Measurements from ENCODE around the gene PLK5. TPM values are rescaled to one million over a fixed set of nuclear protein-coding genes. Genes with fewer than 3 reads are reported as not detected.

PLK5 gene
- total RNA-seq, 1 experiment from 2014 or later, result 0.57 TPM

- H3K18ac ChIP-seq (ENCODE audit: insufficient read length, low read depth, low read length), result no peak overlapping the region
- Mint-ChIP-seq H3K4me1 (peaks cover 0 to 8% of the 10 kb centered on the region in 2 experiments; a peak in 2 of 4 replicates), H3K27ac (no peak overlapping the region), H3K4me3 (no peak overlapping the region), H3K9me3 (no peaks in the 10 kb centered on the region), H3K36me3 (ENCODE audit: insufficient read depth in 1 of 3, low read depth in 3 of 3) (peaks cover under 1 to 4% (median 1%) of the 10 kb centered on the region in 3 experiments; a peak in 6 of 7 replicates), H3K27me3 (ENCODE audit: low read depth) (no peaks in the 10 kb centered on the region; the same call in 1 of the 2 replicates)
- H2BK20ac ChIP-seq (ENCODE audit: low read depth, low read length, poor library complexity, severe bottlenecking), result no peak overlapping the region
- no peak overlapping the region for H3K4me2 ChIP-seq (ENCODE audit: insufficient read depth, insufficient read length, low read length)
- H3K79me1 ChIP-seq (ENCODE audit: insufficient read depth, low read depth, low read length, poor library complexity, severe bottlenecking), result no peaks in the 10 kb centered on the region
- H3K23ac ChIP-seq (ENCODE audit: insufficient read length, low read depth, low read length), result no peak overlapping the region
- no peaks in the 10 kb centered on the region for H3K27me3 ChIP-seq (ENCODE audit: insufficient read depth, low read length)
- H3K27ac ChIP-seq (ENCODE audit: insufficient read length, low read depth, low read length), result no peak overlapping the region
- no peak overlapping the region for H2AK5ac ChIP-seq (ENCODE audit: insufficient read length, low read length)
- no peak for DNase-seq
- no peaks in the 10 kb centered on the region for H3K9me3 ChIP-seq (ENCODE audit: control insufficient read depth, low read depth, low read length)
- no peak overlapping the region; the same call in 1 of the 2 replicates for H3K14ac ChIP-seq (ENCODE audit: insufficient read depth, low read length)
- H3K9ac ChIP-seq (ENCODE audit: extremely low read depth, insufficient read length, low read length), result no peak overlapping the region
- H2BK15ac ChIP-seq (ENCODE audit: low read depth, low read length), result no peak overlapping the region
- H2BK5ac ChIP-seq (ENCODE audit: insufficient read length, low read length), result no peak overlapping the region
- H4K20me1 ChIP-seq (ENCODE audit: control insufficient read depth, insufficient read depth, insufficient read length), result no peaks in the 10 kb centered on the region
- no peak overlapping the region for H2BK120ac ChIP-seq (ENCODE audit: low read depth, low read length, poor library complexity, severe bottlenecking)
- H4K5ac ChIP-seq (ENCODE audit: insufficient read length, low read depth, low read length), result no peak overlapping the region
- H3K23me2 ChIP-seq (ENCODE audit: insufficient read length, low read depth, low read length, poor library complexity, severe bottlenecking), result peaks cover 3% of the 10 kb centered on the region
- TF ChIP-seq, protein P1, sequence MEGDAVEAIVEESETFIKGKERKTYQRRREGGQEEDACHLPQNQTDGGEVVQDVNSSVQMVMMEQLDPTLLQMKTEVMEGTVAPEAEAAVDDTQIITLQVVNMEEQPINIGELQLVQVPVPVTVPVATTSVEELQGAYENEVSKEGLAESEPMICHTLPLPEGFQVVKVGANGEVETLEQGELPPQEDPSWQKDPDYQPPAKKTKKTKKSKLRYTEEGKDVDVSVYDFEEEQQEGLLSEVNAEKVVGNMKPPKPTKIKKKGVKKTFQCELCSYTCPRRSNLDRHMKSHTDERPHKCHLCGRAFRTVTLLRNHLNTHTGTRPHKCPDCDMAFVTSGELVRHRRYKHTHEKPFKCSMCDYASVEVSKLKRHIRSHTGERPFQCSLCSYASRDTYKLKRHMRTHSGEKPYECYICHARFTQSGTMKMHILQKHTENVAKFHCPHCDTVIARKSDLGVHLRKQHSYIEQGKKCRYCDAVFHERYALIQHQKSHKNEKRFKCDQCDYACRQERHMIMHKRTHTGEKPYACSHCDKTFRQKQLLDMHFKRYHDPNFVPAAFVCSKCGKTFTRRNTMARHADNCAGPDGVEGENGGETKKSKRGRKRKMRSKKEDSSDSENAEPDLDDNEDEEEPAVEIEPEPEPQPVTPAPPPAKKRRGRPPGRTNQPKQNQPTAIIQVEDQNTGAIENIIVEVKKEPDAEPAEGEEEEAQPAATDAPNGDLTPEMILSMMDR (conservative IDR thresholded peaks at IDR 0.05), result no peak
- no peak overlapping the region for H3T11ph ChIP-seq (ENCODE audit: low read length)
- no CpG with 5 or more reads among the region's 37 CpGs for WGBS (ENCODE audit: extremely low coverage, insufficient read length, low lambda C conversion rate)
- no peak overlapping the region for H3K56ac ChIP-seq (ENCODE audit: insufficient read length, low read depth, low read length)
- no peak overlapping the region for H4K8ac ChIP-seq (replicated peaks; ENCODE audit: insufficient read length, low read depth, low read length)
- H2AFZ ChIP-seq (ENCODE audit: low read length), result no peak overlapping the region
- no peak overlapping the region for H4K91ac ChIP-seq (ENCODE audit: insufficient read length, low read depth, low read length)
- H2BK12ac ChIP-seq (ENCODE audit: insufficient read length, low read depth, low read length), result no peak overlapping the region
- H3K4me1 ChIP-seq (ENCODE audit: insufficient read depth, low read length), result no peaks in the 10 kb centered on the region
- no peak overlapping the region for H3K4ac ChIP-seq (ENCODE audit: low read depth, low read length)
- H3K79me2 ChIP-seq (ENCODE audit: insufficient read depth, low read length), result no peaks in the 10 kb centered on the region
These were observed 41.3 kb upstream of the PLK5 start for GRCh38 chr19:1482361-1483130.
